Erythroblast (primary cell): Measurements from ENCODE around the gene NOSTRIN.
A peak's percentile ranks its signal among the peaks of the same experiment; 100 is the strongest.
"Not testable (repeated sequence)": the region's sequence is repeated elsewhere in the genome, so short reads cannot be mapped to it uniquely, and the experiment has no call there.

Source experiments
- DNase-seq, 2 experiments: peaks; one replicate each; lab custom pipeline; 2025; lab: John Stamatoyannopoulos, UW
- GATA1 ChIP-seq: IDR thresholded peaks from 2 replicates; pipeline ENCODE4 v1.6.1; 2011; ENCODE audit warnings: low read depth, mild to moderate bottlenecking, control low read depth, low read length, moderate library complexity
- POLR2A ChIP-seq: IDR thresholded peaks from 2 replicates; pipeline ENCODE4 v1.6.1; 2011; ENCODE audit warnings: mild to moderate bottlenecking, low read length

The NOSTRIN gene

GRCh38 chr2:168775837-168776236, 26.6 kb upstream of the NOSTRIN start:
- TF ChIP-seq GATA1 (no peak), POLR2A (no peak)
- DNase-seq, result no peak

- peak; percentile 41 to 54 for DNase-seq
- TF ChIP-seq POLR2A (no peak), GATA1 (no peak)
These were observed 21.8 kb upstream of the NOSTRIN start for GRCh38 chr2:168780669-168781071.

GRCh38 chr2:168781191-168781817, 21.1 kb upstream of the NOSTRIN start:
- TF ChIP-seq GATA1 (no peak), POLR2A (no peak)
- peak; percentile 57 to 86 for DNase-seq

GRCh38 chr2:168782271-168782670, 20.2 kb upstream of the NOSTRIN start:
- no peak for TF ChIP-seq GATA1
- TF ChIP-seq POLR2A, result no peak
- no peak for DNase-seq

GRCh38 chr2:168784993-168785392, 17.4 kb upstream of the NOSTRIN start:
- DNase-seq, result no peak
- TF ChIP-seq GATA1 (no peak), POLR2A (no peak)

- DNase-seq, result no peak
- TF ChIP-seq GATA1 (no peak), POLR2A (no peak)
These were observed 15.2 kb upstream of the NOSTRIN start for GRCh38 chr2:168787098-168787781.

GRCh38 chr2:168787782-168788376, 14.6 kb upstream of the NOSTRIN start:
- TF ChIP-seq POLR2A (no peak), GATA1 (no peak)
- no peak for DNase-seq

- no peak for DNase-seq
- no peak for TF ChIP-seq POLR2A
- TF ChIP-seq GATA1, result no peak
These were observed 12.7 kb upstream of the NOSTRIN start for GRCh38 chr2:168789776-168790175.

GRCh38 chr2:168790226-168790902, 12.1 kb upstream of the NOSTRIN start:
- DNase-seq, result no peak

GRCh38 chr2:168791140-168791539, 11.3 kb upstream of the NOSTRIN start:
- not testable (repeated sequence) for DNase-seq

More at GRCh38 chr2:168790226-168790902, 12.1 kb upstream of the NOSTRIN start:
- TF ChIP-seq GATA1 (no peak), POLR2A (no peak)

GRCh38 chr2:168793596-168793995, 8.8 kb upstream of the NOSTRIN start:
- no peak for DNase-seq
- TF ChIP-seq GATA1 (no peak), POLR2A (no peak)

GRCh38 chr2:168794968-168795367, 7.5 kb upstream of the NOSTRIN start:
- DNase-seq, result no peak

GRCh38 chr2:168796090-168796577, 6.3 kb upstream of the NOSTRIN start:
- no peak for DNase-seq
- TF ChIP-seq GATA1 (no peak), POLR2A (no peak)

More at GRCh38 chr2:168794968-168795367, 7.5 kb upstream of the NOSTRIN start:
- TF ChIP-seq GATA1, result no peak
- TF ChIP-seq POLR2A, result no peak
